HEK293T (cell line): ENCODE data around the gene ERCC8.

Experiments
- FOXA1 ChIP-seq: fragments of 450-650 bp; IDR thresholded peaks from 2 replicates; pipeline ENCODE4 v1.6.1; 2016; ENCODE audit warnings: mild to moderate bottlenecking
- HDGF ChIP-seq: fragments of 450-650 bp; IDR thresholded peaks from 2 replicates; pipeline ENCODE4 v1.6.1; 2017; ENCODE audit warnings: antibody characterized with exemption, borderline replicate concordance
- L3MBTL2 ChIP-seq: fragments of 450-650 bp; conservative IDR thresholded peaks from 2 replicates; pipeline ENCODE4 v1.6.1; 2016; ENCODE audit warnings: mild to moderate bottlenecking

DNA sequence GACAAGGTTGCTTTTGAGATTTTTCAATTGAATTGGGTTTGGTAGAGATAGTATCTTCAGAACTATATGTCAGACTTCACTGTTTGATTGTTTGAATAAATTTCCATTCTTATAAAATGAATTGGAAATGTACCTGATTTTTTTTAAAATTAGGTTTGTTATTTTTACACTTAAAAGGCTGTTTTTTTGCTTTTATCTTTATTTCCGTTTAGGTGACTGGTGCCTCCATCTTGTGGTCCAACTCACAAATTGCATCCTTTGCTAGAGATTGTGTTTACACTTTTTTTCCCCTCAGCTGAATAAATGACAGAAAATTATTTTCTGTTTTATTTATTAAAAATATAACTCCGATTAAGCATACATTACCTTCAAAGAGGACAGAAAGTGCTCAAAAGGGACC is 15.7 kb upstream of the ERCC8 start:
- TF ChIP-seq HDGF (no peak), L3MBTL2 (no peak), FOXA1 (no peak)
